Smooth muscle cell (in vitro differentiated cells): ENCODE data around the gene CD226. TPM values are rescaled to one million over a fixed set of nuclear protein-coding genes. Genes with fewer than 3 reads are reported as not detected.

Source experiments
- DNase-seq: peaks from one replicate; lab custom pipeline; 2025; ENCODE audit not compliant: unreplicated experiment; lab: John Stamatoyannopoulos, UW
- H2AFZ ChIP-seq: fragments of 200-600 bp; sonication (generic); 2 replicates; pipeline ENCODE4 v1.6.0; 2016; ENCODE audit warnings: antibody characterized with exemption, low read depth, mild to moderate bottlenecking
- H3F3A ChIP-seq: fragments of 200-600 bp; sonication (generic); 2 replicates; pipeline ENCODE4 v1.6.0; 2017; ENCODE audit warnings: antibody characterized with exemption, low read depth
- H3K27ac ChIP-seq: fragments of 200-600 bp; sonication (generic); 2 replicates; pipeline ENCODE4 v1.5.1; 2016; ENCODE audit warnings: low read depth, mild to moderate bottlenecking
- H3K27me3 ChIP-seq: fragments of 200-600 bp; sonication (generic); 2 replicates; pipeline ENCODE4 v1.6.1; 2016; ENCODE audit warnings: low read depth, mild to moderate bottlenecking
- H3K36me3 ChIP-seq: fragments of 200-600 bp; sonication (generic); 2 replicates; pipeline ENCODE4 v1.5.1; 2016; ENCODE audit warnings: low read depth
- H3K4me1 ChIP-seq: fragments of 200-600 bp; sonication (generic); 2 replicates; pipeline ENCODE4 v1.5.1; 2016; ENCODE audit warnings: low read depth
- H3K4me2 ChIP-seq: fragments of 200-600 bp; sonication (generic); 2 replicates; pipeline ENCODE4 v1.6.0; 2016; ENCODE audit warnings: mild to moderate bottlenecking
- H3K4me3 ChIP-seq: fragments of 200-600 bp; sonication (generic); 2 replicates; pipeline ENCODE4 v1.5.1; 2016; ENCODE audit warnings: mild to moderate bottlenecking
- H3K79me2 ChIP-seq: fragments of 200-600 bp; sonication (generic); 2 replicates; pipeline ENCODE4 v1.6.0; 2016; ENCODE audit warnings: low read depth, mild to moderate bottlenecking
- H3K9ac ChIP-seq: fragments of 200-600 bp; sonication (generic); 2 replicates; pipeline ENCODE4 v1.6.0; 2016; ENCODE audit warnings: low read depth
- H3K9me3 ChIP-seq: fragments of 200-600 bp; sonication (generic); replicated peaks from 2 replicates; pipeline ENCODE4 v1.5.1; 2016; ENCODE audit warnings: low read depth
- H4K20me1 ChIP-seq: fragments of 200-600 bp; sonication (generic); 2 replicates; pipeline ENCODE4 v1.6.0; 2016; ENCODE audit warnings: low read depth
- CTCF ChIP-seq: fragments of 200-600 bp; sonication (generic); IDR thresholded peaks from 2 replicates; pipeline ENCODE4 v1.5.1; 2017; ENCODE audit warnings: borderline replicate concordance, mild to moderate bottlenecking, antibody characterized with exemption; ENCODE audit not compliant: insufficient read depth, poor library complexity, severe bottlenecking
- WGBS: methylation state at CpG from one replicate; pipeline ENCODE4 v1.1.7; 2016; ENCODE audit warnings: low lambda C conversion rate; 5-methylcytosine and 5-hydroxymethylcytosine counted together
- polyA plus RNA-seq: library from polyadenylated mRNA; unstranded; fragments of >200 nt; fragmentation: Nextera tagmentation; extraction: Ambion mirVana; gene quantifications from 2 replicates; pipeline ENCODE4 v1.2.1, GENCODE V29; 2016
- total RNA-seq: library from RNA; depleted of rRNA; stranded (reverse); fragments of >200 nt; gene quantifications from 2 replicates; pipeline ENCODE4 v1.2.3, GENCODE V29; 2014

The CD226 gene
- total and polyA plus RNA-seq, 2 experiments from 2014 or later, result 0.02 to 0.36 TPM

- Histone ChIP-seq H3K4me3 (no peak overlapping the region), H4K20me1 (no peaks in the 10 kb centered on the region), H3K27me3 (no peaks in the 10 kb centered on the region), H3K4me1 (no peaks in the 10 kb centered on the region), H3F3A (no peaks in the 10 kb centered on the region), H3K9me3 (no peaks in the 10 kb centered on the region), H3K36me3 (no peaks in the 10 kb centered on the region), H3K4me2 (no peak overlapping the region), H3K79me2 (no peaks in the 10 kb centered on the region), H3K27ac (no peak overlapping the region), H2AFZ (no peak overlapping the region), H3K9ac (no peak overlapping the region)
- DNase-seq, result no peak
- WGBS, result 74% methylated on average over 11 of the region's 11 CpGs
- TF ChIP-seq CTCF, result no peak
Measured at GRCh38 chr18:69898241-69898861, 49.3 kb downstream of the CD226 start.

- 91% methylated on average over 7 of the region's 7 CpGs for WGBS
- no peaks in the 10 kb centered on the region for H3K36me3 ChIP-seq
- no peaks in the 10 kb centered on the region for H3K4me1 ChIP-seq
- H3K27me3 ChIP-seq, result no peaks in the 10 kb centered on the region
- TF ChIP-seq CTCF, result no peak
- no peaks in the 10 kb centered on the region for H3K9me3 ChIP-seq
- no peak for DNase-seq
- no peak overlapping the region for H3K9ac ChIP-seq
- no peak overlapping the region for H3K4me2 ChIP-seq
- no peaks in the 10 kb centered on the region for H3F3A ChIP-seq
- no peaks in the 10 kb centered on the region for H3K79me2 ChIP-seq
- H3K27ac ChIP-seq, result no peak overlapping the region
- H2AFZ ChIP-seq, result no peak overlapping the region
- H3K4me3 ChIP-seq, result no peak overlapping the region
- H4K20me1 ChIP-seq, result no peaks in the 10 kb centered on the region
Measured at GRCh38 chr18:69897397-69898108, 50.1 kb downstream of the CD226 start.

GRCh38 chr18:69895066-69896047 lies 52.3 kb downstream of the CD226 start:
- no peak for TF ChIP-seq CTCF
- no peak overlapping the region for H3K27ac ChIP-seq
- no peaks in the 10 kb centered on the region for H3F3A ChIP-seq
- H2AFZ ChIP-seq, result no peak overlapping the region
- H3K27me3 ChIP-seq, result no peaks in the 10 kb centered on the region
- no peaks in the 10 kb centered on the region for H3K79me2 ChIP-seq
- H3K4me2 ChIP-seq, result no peak overlapping the region
- H3K4me1 ChIP-seq, result no peaks in the 10 kb centered on the region
- DNase-seq, result no peak
- no peaks in the 10 kb centered on the region for H3K9me3 ChIP-seq
- no peaks in the 10 kb centered on the region for H4K20me1 ChIP-seq
- no peaks in the 10 kb centered on the region for H3K36me3 ChIP-seq
- WGBS, result 82% methylated on average over 19 of the region's 19 CpGs
- H3K4me3 ChIP-seq, result no peak overlapping the region
- no peak overlapping the region for H3K9ac ChIP-seq
